ENCODE measurements around the gene YJEFN3. TPM values are rescaled to one million over a fixed set of nuclear protein-coding genes. Genes with fewer than 3 reads are reported as not detected.

The YJEFN3 gene
- total and polyA plus RNA-seq, 2 donors (not counting 3 experiments of a cell fraction or from before 2014, with no cell fraction given), result 1.9 to 2.1 TPM

DNA sequence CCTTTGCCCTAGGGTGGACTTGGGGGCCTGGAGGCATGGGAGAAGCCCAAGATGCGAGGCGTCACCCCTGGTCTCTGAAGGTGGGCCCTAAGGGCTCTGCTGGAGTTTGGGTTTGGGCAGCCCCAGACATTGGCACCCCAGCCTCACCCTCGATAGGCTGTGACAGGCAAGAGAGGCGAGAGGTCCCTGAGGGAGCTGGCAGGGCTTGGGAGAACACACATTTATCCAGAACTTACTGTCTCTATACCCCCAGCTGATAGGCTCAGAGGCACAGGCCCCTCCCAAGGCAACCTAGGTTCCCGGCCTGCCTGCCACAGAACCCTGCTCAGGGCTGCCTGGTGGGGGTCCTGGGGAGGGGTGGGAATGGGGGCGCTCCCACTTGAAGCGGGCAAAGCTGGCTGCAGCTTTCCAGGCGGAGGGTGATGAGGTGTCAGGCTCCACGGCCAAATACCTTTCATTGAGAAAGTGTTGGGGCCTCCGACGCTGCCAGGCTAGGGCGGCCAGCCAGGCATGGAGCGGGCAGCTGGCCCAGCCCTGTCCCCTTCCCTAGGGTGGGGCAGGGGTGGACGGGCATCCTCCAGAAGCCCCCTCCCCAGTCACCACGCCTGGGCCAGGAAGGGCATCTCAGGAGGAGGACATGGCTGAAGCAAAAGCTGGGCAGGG is 19.1 kb downstream of the YJEFN3 start:
- Histone ChIP-seq H3K36me3 (ENCODE audit: control insufficient read depth in 2 of 2, extremely low read depth in 1 of 2, insufficient read depth in 2 of 2, low read length in 2 of 2) (no peaks in the 10 kb centered on the region), H3K27me3 (ENCODE audit: control insufficient read depth in 2 of 2, insufficient read depth in 2 of 2, low read length in 2 of 2) (no peaks in the 10 kb centered on the region), H3K79me2 (ENCODE audit: control insufficient read depth, insufficient read depth, low read length) (no peaks in the 10 kb centered on the region), H2AFZ (ENCODE audit: low read depth, low read length) (no peak overlapping the region), H3K27ac (ENCODE audit: insufficient read depth, low read depth, low read length) (no peak overlapping the region), H3K4me1 (ENCODE audit: control insufficient read depth, extremely low read depth, insufficient read depth, low read length) (no peaks in the 10 kb centered on the region), H3K9me1 (replicated peaks; ENCODE audit: control insufficient read depth, extremely low read depth, insufficient read depth, low read length) (no peaks in the 10 kb centered on the region), H3K4me3 (replicated peaks in 1 of 3; ENCODE audit: insufficient read depth in 1 of 3, low read depth in 1 of 3, low read length in 3 of 3) (no peak overlapping the region), H3K4me2 (ENCODE audit: insufficient read depth, low read length) (no peak overlapping the region), H3K9me3 (replicated peaks; ENCODE audit: control insufficient read depth, insufficient read depth, low read length) (no peaks in the 10 kb centered on the region), H3K9ac (replicated peaks; ENCODE audit: extremely low read depth, insufficient read depth, low read length) (no peak overlapping the region), H4K20me1 (replicated peaks; ENCODE audit: control insufficient read depth, extremely low read depth, insufficient read depth, low read length) (no peaks in the 10 kb centered on the region)
- dilution Hi-C loops (cut with MboI; ENCODE audit: extremely low pct_ligation_motif_present, low sequenced_read_pairs) (no loop called here), intact Hi-C loops (cut with micrococcal nuclease) (no loop called here)
- no TSS peak for BruUV-seq (replicated peaks)
- TF ChIP-seq POLR2A (IDR thresholded peaks at IDR 0.05; ENCODE audit: low read depth, low read length) (no peak), FOS (IDR thresholded peaks at IDR 0.05; ENCODE audit: borderline replicate concordance, insufficient read depth, low read length) (no peak), GATA2 (IDR thresholded peaks at IDR 0.05; ENCODE audit: insufficient read depth, insufficient read length, low read depth, low read length) (no peak), MYC (IDR thresholded peaks at IDR 0.05; ENCODE audit: low read depth, low read length) (no peak), JUN (IDR thresholded peaks at IDR 0.05; ENCODE audit: borderline replicate concordance, insufficient read depth, insufficient read length, low read depth) (no peak), POLR2AphosphoS5 (IDR thresholded peaks at IDR 0.05; ENCODE audit: insufficient read depth, low read depth, low read length) (no peak), EZH2 (IDR thresholded peaks at IDR 0.05; ENCODE audit: borderline replicate concordance, low read depth, low read length, severe bottlenecking) (no peak)
- TF ChIP-seq, protein P1, sequence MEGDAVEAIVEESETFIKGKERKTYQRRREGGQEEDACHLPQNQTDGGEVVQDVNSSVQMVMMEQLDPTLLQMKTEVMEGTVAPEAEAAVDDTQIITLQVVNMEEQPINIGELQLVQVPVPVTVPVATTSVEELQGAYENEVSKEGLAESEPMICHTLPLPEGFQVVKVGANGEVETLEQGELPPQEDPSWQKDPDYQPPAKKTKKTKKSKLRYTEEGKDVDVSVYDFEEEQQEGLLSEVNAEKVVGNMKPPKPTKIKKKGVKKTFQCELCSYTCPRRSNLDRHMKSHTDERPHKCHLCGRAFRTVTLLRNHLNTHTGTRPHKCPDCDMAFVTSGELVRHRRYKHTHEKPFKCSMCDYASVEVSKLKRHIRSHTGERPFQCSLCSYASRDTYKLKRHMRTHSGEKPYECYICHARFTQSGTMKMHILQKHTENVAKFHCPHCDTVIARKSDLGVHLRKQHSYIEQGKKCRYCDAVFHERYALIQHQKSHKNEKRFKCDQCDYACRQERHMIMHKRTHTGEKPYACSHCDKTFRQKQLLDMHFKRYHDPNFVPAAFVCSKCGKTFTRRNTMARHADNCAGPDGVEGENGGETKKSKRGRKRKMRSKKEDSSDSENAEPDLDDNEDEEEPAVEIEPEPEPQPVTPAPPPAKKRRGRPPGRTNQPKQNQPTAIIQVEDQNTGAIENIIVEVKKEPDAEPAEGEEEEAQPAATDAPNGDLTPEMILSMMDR (IDR thresholded peaks at IDR 0.05; ENCODE audit: extremely low read depth in 1 of 2, insufficient read depth in 1 of 2, low read depth in 1 of 2, low read length in 2 of 2), result no peak
- TF ChIP-seq, protein P2, sequence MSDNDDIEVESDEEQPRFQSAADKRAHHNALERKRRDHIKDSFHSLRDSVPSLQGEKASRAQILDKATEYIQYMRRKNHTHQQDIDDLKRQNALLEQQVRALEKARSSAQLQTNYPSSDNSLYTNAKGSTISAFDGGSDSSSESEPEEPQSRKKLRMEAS (IDR thresholded peaks at IDR 0.05; ENCODE audit: insufficient read depth, insufficient read length), result no peak
- FAIRE-seq (no peak), DNase-seq (ENCODE audit: low read depth, low spot score) (no peak)
- POLR2A ChIA-PET, result no interaction called here
- CTCF ChIA-PET, result interaction anchor here (1.5 to 1.7 kb wide), 2 partner anchors 9 to 16 kb away, joined by 5 to 14 read pairs; no protein-coding TSS in a partner anchor
